B cell (primary cell): ENCODE data around the gene CHRNA5. TPM values are rescaled to one million over a fixed set of nuclear protein-coding genes. Genes with fewer than 3 reads are reported as not detected.

Experiments used
- ATAC-seq: fragments of 200-7000 bp; cut with Tn5 transposase; one replicate; pipeline ENCODE4 v1.10.0; 2021; ENCODE audit warnings: low read depth, mild to moderate bottlenecking, moderate number of reproducible peaks, moderate library complexity
- CTCF ChIA-PET: fragments of 350-600 bp; sonication (Branson Sonifier 250); formaldehyde crosslinking; loops from one replicate; lab custom pipeline; 2021; ENCODE audit warnings: antibody characterized with exemption, inconsistent platforms; lab: Charles Lee
- POLR2A ChIA-PET: fragments of 350-600 bp; sonication (Branson Sonifier 250); formaldehyde crosslinking; loops from one replicate; lab custom pipeline; 2021; ENCODE audit warnings: antibody characterized with exemption; lab: Charles Lee
- DNase-seq: peaks from one replicate; pipeline ENCODE4 v3.0.0; 2013
- H2AFZ ChIP-seq: 2 replicates; pipeline ENCODE4 v1.6.1; 2012; ENCODE audit warnings: mild to moderate bottlenecking, low read depth, low read length; ENCODE audit not compliant: insufficient read depth, poor library complexity, severe bottlenecking
- H3K27ac ChIP-seq, 2 donors: 1 replicate in 1 of 2; 2 replicates in 1 of 2; pipeline ENCODE4 v1.5.1; 2012 to 2013; ENCODE audit warnings: low read length in 2 of 2, mild to moderate bottlenecking in 2 of 2, moderate library complexity in 1 of 2
- H3K27me3 ChIP-seq, 4 experiments: fragments of 200-600 bp in 1 of 4; sonication (generic) in 1 of 4; replicated peaks in 1 of 4; 1 replicate in 2 of 4; 2 replicates in 2 of 4; pipeline versions ENCODE4 v1.6.1 to v1.7.0; 2013 to 2016; ENCODE audit warnings: low read length in 3 of 4, mild to moderate bottlenecking in 2 of 4, mixed read lengths in 1 of 4, moderate library complexity in 1 of 4; ENCODE audit not compliant: insufficient read depth in 4 of 4, control insufficient read depth in 3 of 4; ENCODE audit errors: control extremely low read depth in 1 of 4
- H3K36me3 ChIP-seq, 2 experiments: replicated peaks in 1 of 2; 1 replicate in 1 of 2; 2 replicates in 1 of 2; pipeline versions ENCODE4 v1.6.1 to v1.7.1; 2013; ENCODE audit warnings: low read length in 1 of 2; ENCODE audit not compliant: insufficient read depth in 2 of 2, control insufficient read depth in 1 of 2; ENCODE audit errors: control extremely low read depth in 1 of 2, extremely low read depth in 1 of 2
- H3K4me1 ChIP-seq, 2 donors: fragments of 200-600 bp in 1 of 2; sonication (generic) in 1 of 2; 1 replicate in 1 of 2; 2 replicates in 1 of 2; pipeline versions ENCODE4 v1.5.1 to v1.6.1; 2013 to 2017; ENCODE audit warnings: low read length in 2 of 2; ENCODE audit not compliant: control insufficient read depth in 2 of 2, insufficient read depth in 2 of 2
- H3K4me2 ChIP-seq: replicated peaks from 2 replicates; pipeline ENCODE3; 2012; ENCODE audit warnings: mild to moderate bottlenecking, low read depth, low read length; ENCODE audit not compliant: poor library complexity, severe bottlenecking
- H3K4me3 ChIP-seq, 5 experiments: fragments of 200-600 bp in 1 of 5; sonication (generic) in 1 of 5; 1 replicate in 3 of 5; 2 replicates in 2 of 5; pipeline versions ENCODE4 v1.5.1 to v1.7.0; 2011 to 2016; ENCODE audit warnings: low read length in 4 of 5, mild to moderate bottlenecking in 4 of 5, low read depth in 2 of 5, control low read depth in 1 of 5, moderate library complexity in 1 of 5; ENCODE audit not compliant: insufficient read depth in 1 of 5; ENCODE audit errors: control extremely low read depth in 1 of 5, extremely low read depth in 1 of 5
- H3K79me2 ChIP-seq: fragments of 200-600 bp; sonication (generic); one replicate; pipeline ENCODE4 v1.6.0; 2016; ENCODE audit warnings: low read length; ENCODE audit not compliant: control insufficient read depth, insufficient read depth
- H3K9ac ChIP-seq: fragments of 200-600 bp; sonication (generic); 2 replicates; pipeline ENCODE4 v1.6.1; 2017; ENCODE audit warnings: mild to moderate bottlenecking, low read length, moderate library complexity
- H3K9me3 ChIP-seq, 3 donors: one replicate each; pipeline versions ENCODE4 v1.6.1 to v1.7.1; 2013; ENCODE audit warnings: low read length in 2 of 3; ENCODE audit not compliant: control insufficient read depth in 2 of 3, insufficient read depth in 1 of 3; ENCODE audit errors: control extremely low read depth in 1 of 3
- H4K20me1 ChIP-seq: 2 replicates; pipeline ENCODE4 v1.6.0; 2012; ENCODE audit warnings: mild to moderate bottlenecking, low read length; ENCODE audit not compliant: insufficient read depth, control insufficient read depth, poor library complexity, severe bottlenecking
- H3K27ac Mint-ChIP-seq: one replicate; pipeline ENCODE4 v1.8.0; 2021; ENCODE audit warnings: mixed read lengths
- H3K27me3 Mint-ChIP-seq: one replicate; pipeline ENCODE4 v1.8.0; 2021; ENCODE audit warnings: mixed read lengths
- H3K4me1 Mint-ChIP-seq: one replicate; pipeline ENCODE4 v1.8.0; 2021; ENCODE audit warnings: mixed read lengths
- H3K4me3 Mint-ChIP-seq: one replicate; pipeline ENCODE4 v1.8.0; 2021; ENCODE audit warnings: mixed read lengths
- H3K9me3 Mint-ChIP-seq: one replicate; pipeline ENCODE4 v1.8.0; 2022; ENCODE audit warnings: mixed read lengths; ENCODE audit not compliant: insufficient read depth
- EZH2 ChIP-seq: IDR thresholded peaks from 2 replicates; pipeline ENCODE4 v1.6.1; 2012; ENCODE audit warnings: borderline replicate concordance, low read depth, mild to moderate bottlenecking, moderate library complexity, low read length; ENCODE audit not compliant: insufficient read depth, poor library complexity, severe bottlenecking
- WGBS: methylation state at CpG from one replicate; pipeline ENCODE4 v1.1.5; 2013; ENCODE audit warnings: missing lambda C conversion rate; ENCODE audit not compliant: insufficient coverage; 5-methylcytosine and 5-hydroxymethylcytosine counted together
- intact Hi-C: fragments of 100-400 bp; cut with micrococcal nuclease; formaldehyde crosslinking; loops from one replicate; pipeline ENCODE4 v1.10.0; 2022
- polyA plus RNA-seq: library from polyadenylated mRNA; depleted of rRNA; stranded (reverse); fragments of >200 nt; gene quantifications from 2 replicates; pipeline ENCODE4 v1.2.3, GENCODE V29; 2012
- total RNA-seq, 2 donors: library from RNA; stranded (reverse); fragments of 120-200 nt in 1 of 2; gene quantifications; 1 replicate in 1 of 2; 2 replicates in 1 of 2; pipeline versions ENCODE4 v1.2.3 to v1.2.4, GENCODE V29; 2013 to 2022
- TF ChIP-seq, protein P1 (sequence below): fragments of 200-600 bp; IDR thresholded peaks from one replicate; pipeline ENCODE4 v1.8.0; 2022; ENCODE audit warnings: antibody characterized with exemption, mild to moderate bottlenecking

The CHRNA5 gene
- total and polyA plus RNA-seq, 2 donors (not counting 1 experiment from before 2014, with no cell fraction given): 0.09 to 1.2 TPM

DNA sequence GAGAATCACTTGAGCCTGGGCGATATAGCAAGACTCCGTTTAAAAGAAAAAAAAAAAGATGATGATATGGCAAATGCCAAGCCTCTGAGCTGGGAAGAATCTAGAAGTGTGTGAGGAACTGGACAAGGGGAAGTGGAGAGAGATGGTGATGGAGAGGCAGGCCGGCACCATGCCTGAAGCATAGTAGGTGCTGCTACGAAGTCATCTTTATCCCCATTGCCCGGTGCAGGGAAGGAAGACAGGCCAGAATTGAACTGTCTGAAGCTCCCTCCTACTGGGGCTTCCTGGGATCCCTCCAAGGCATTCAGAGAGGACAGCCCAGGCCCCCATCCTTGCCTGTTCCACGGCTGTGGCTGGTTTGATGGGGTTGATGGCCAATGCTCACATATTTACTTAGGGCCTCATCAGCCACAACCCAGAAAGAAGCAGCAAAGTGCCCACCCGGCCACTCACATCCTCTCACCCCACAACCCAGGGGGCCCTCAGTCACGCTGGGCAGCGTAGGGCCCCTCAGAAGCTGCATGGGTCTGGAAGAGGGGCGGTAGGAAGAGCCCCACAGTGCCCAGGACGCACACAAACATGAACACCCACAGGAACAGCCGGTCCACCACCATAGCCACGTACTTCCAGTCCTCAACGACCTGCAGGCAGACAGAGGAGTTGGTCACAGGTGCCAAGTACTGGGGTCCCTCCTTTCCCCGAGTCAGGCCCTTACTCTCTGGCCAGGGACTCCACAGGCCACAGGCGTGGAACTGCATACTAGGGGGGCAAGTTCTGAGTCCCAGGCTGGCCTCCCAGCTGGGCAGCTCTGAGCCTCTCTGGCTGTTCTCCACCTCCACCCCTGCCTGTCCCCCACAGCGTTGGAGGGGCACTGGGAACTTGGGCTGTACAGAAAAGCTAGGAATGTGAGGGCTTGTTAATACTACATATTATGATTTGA is 59.6 kb downstream of the CHRNA5 start:
- ATAC-seq (no peak), DNase-seq (no peak)
- Histone ChIP-seq H3K4me1 (peaks cover 2 to 7% of the 10 kb centered on the region in 2 donors), H4K20me1 (no peaks in the 10 kb centered on the region), H3K9me3 (no peaks in the 10 kb centered on the region), H3K9ac (no peak overlapping the region), H3K4me3 (no peak overlapping the region), H3K36me3 (no peaks in the 10 kb centered on the region), H3K4me2 (no peak overlapping the region), H3K79me2 (no peaks in the 10 kb centered on the region), H2AFZ (no peak overlapping the region), H3K27me3 (peaks cover 0 to 17% (median 3%) of the 10 kb centered on the region in 4 experiments), H3K27ac (no peak overlapping the region)
- 85% methylated on average over 16 of the region's 17 CpGs for whole genome bisulfite sequencing
- H3K27me3 Mint-ChIP-seq: peaks cover 41% of the 10 kb centered on the region
- no peaks in the 10 kb centered on the region for H3K9me3 Mint-ChIP-seq
- TF ChIP-seq EZH2: no peak
- TF ChIP-seq, protein P1, sequence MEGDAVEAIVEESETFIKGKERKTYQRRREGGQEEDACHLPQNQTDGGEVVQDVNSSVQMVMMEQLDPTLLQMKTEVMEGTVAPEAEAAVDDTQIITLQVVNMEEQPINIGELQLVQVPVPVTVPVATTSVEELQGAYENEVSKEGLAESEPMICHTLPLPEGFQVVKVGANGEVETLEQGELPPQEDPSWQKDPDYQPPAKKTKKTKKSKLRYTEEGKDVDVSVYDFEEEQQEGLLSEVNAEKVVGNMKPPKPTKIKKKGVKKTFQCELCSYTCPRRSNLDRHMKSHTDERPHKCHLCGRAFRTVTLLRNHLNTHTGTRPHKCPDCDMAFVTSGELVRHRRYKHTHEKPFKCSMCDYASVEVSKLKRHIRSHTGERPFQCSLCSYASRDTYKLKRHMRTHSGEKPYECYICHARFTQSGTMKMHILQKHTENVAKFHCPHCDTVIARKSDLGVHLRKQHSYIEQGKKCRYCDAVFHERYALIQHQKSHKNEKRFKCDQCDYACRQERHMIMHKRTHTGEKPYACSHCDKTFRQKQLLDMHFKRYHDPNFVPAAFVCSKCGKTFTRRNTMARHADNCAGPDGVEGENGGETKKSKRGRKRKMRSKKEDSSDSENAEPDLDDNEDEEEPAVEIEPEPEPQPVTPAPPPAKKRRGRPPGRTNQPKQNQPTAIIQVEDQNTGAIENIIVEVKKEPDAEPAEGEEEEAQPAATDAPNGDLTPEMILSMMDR: no peak
- no peak overlapping the region for H3K4me3 Mint-ChIP-seq
- H3K4me1 Mint-ChIP-seq: no peaks in the 10 kb centered on the region
- H3K27ac Mint-ChIP-seq: no peak overlapping the region
- intact Hi-C loops: no loop called here
- POLR2A ChIA-PET: no interaction called here
- CTCF ChIA-PET: interaction anchor here (1.1 kb wide), 1 partner anchor 85 kb away, joined by 4 read pairs; no protein-coding TSS in a partner anchor
